Measurements from ENCODE around the gene DCDC1.

Gene DCDC1

DNA sequence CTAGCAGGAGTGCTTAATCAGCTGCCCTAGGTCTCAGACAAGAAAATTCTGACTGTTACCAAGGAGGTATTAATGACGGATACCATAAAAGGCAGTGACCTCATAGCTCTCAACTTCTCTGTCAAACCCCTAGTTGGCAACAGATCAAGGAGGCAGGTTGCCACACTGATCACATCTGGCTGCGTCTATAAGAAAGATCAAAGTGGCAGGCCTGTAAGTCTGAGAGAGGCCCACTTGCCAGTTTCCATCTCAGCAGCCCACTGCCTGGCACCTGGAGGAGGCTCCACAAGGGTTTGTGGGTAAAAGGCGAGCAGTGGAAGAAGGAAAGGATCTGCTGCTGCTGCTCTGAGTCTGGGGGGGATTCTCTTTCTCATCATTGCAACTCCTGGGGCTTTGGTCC lies 543.8 kb downstream of the DCDC1 start:
- DNase-seq = no peak

DNA sequence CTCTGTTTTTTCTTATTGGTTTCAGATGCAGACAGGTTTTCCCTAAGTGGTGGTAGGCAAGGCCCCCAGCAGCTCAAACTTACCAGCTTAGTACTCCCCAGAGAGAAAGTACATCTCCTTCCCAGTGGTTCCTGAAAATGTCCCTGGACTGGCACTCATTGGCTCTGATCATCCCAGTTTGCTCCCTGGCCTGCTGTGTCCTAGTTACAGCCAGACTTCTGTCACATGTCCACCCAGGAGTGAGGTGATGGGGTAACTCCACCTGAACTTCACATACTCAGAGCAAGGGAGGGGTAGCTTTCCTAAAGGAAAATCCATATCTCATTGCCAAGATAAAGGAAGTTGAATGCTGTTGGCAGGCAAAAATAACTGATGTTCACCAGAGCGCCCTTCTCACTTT lies 546.4 kb downstream of the DCDC1 start:
- no peak for DNase-seq

DNA sequence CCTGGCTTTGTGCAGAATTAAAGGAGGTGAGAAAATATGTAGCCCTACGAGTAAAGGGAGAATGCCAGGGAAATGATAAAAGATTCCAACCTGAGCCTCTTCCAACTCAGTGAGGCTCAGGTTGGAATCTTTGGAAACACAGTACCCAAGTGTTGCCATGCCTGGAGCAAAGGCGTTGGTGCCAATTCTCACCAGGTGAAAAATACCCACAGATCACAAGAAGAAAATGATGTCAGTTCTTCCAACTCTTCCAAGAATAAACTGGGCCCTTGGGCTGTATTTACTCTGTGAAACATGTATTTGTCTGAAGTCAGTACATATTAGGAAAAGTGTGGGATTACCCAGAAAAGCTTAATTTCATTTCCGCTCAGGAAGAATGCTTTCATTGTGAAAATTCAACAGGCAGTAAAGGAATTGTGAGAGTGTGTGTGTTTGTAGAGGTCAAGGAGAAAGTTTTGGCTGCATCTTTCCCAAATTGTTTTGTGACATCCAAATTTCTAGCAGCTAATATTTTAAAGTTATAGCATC lies 548.0 kb downstream of the DCDC1 start:
- DNase-seq = no peak

DNA sequence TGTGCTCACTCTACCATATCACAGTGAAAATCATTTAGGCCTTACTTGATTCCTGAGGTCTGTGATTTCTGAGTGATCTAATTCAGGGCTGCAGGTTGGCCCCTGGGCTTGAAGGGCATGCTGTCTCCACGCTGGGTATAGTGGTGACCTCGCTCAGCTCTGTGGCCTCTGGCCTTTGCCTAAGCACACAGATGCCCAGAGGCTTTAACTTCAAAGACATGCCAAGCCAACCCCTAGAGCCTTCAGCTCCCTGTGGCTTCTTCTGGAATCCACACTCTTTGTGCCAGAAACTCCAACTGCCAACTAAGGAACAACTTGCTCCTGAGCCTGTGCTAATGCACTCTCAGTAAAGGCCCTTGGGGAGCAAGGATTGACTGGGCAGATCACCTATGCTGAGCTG lies 550.8 kb downstream of the DCDC1 start:
- DNase-seq = no peak

DNA sequence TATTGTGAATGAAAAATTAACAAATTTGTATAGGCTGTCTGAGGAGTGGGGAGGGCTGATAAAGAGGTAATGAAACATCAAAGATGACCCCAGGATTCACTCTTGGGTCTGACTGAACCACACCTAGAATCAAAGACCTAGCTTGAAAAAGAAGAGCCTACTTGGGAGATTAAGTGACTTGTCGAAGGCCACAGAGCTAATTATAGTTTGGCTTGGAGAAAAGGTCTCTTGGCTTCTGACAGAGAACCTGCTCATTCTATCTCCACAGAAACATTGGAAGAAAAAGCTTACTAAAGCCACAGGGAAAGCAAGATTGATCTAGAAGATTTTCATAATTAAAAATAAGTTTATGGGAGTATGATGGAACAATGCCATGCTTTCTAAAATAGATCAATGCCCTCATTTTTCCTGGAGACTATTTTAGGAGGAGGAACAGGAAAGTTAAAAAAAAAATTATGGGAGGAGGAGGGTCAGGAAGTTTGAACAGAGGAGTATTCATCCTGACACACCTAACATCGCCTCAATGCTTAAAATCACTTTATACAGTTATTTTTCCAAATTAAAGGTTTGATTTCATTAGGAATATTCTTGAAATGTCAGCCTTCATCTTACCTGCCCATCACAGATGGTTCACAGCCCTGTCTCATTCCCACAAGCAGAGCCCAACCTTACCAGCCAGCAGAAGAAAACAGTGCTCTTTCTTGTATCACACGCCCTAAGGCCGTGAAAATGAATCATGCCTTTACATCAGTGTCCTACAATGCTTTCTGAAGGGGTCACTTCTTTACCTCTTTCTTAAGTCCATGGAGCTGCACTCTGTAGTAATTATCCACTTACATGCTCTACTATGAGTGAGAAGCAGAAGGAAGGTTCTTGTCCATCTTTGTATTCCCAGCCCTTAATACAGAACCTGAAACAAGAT lies 552.3 kb downstream of the DCDC1 start:
- no peak for DNase-seq

DNA sequence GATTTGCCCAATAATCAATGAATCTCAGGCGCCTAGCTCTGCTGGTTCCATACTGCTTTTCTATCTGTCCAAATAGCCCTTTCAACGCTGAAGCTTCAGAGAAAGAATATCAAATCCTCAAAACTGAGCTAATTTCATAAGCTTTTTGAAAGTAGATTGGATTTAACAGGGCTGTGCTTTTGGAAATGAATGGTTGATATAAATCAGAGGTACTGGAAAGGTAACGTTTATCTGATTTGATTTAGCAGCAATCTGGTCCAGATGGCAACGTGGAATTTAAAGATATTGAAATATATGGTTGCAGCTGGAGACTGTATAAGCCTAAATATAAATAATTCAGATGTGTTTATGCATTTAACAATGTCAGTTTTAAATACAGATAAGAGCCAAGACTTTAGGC lies 553.9 kb downstream of the DCDC1 start:
- DNase-seq = no peak

DNA sequence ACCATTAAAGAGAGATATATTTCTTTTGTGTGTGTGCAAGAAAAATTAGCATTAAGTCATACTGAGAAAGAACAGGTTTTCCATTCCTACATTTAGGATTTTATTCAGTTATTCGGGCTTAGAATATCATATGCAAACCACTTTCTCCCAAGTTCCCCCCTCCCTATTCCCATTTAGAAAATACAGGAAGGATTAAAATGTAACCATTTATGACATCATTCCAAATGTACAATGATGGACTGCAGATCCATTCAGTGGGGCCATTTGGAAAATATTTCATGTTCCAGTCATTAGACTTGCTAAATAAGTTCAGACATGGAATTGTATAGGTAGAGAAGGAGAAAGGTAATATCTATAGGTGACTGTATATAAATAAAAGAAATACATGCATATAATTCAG lies 554.8 kb downstream of the DCDC1 start:
- DNase-seq = no peak
